Cardiac septum (tissue), 1 donor: ENCODE data around the gene STRBP. TPM values are rescaled to one million over a fixed set of nuclear protein-coding genes. Genes with fewer than 3 reads are reported as not detected.
"Not testable (repeated sequence)": the region's sequence is repeated elsewhere in the genome, so short reads cannot be mapped to it uniquely, and the experiment has no call there.

Experiments
- DNase-seq: peaks from one replicate; pipeline ENCODE4 v3.0.0-alpha.2; 2020; ENCODE audit warnings: low spot score
- intact Hi-C: fragments of 100-400 bp; cut with DNase I; formaldehyde crosslinking; loops from one replicate; pipeline ENCODE4 v1.14.0; 2022
- total RNA-seq: library from RNA; stranded (reverse); fragmentation: NEBNext Ultra II Directional; extraction: Animal tissue kit (Norgen Biotek cat#: 25700); gene quantifications from one replicate; pipeline ENCODE4 v1.2.1, GENCODE V29; 2021
- donor health status: DM: no; HTN: no; CAD: no.

The STRBP gene
- total RNA-seq, 1 donor from 2014 or later, result 16.1 TPM

DNA sequence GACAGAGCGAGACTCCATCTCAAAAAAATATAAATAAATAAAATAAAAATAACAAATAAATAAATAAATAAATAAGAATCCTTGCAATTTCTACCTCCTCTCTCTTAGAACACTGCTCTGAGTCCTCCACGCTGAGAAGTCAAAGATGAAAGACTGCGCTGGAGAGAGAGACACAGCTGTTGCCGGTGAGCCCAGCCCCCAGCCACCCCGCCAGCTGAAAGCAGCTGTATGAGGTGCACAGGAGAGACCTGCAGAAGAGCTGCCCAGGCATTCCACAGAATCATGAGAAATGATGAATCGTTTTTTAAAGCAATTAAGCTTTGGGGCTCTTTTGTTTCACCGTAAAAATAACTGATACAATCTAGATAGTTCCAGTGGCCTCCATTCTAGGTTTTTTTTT is 16.3 kb upstream of the STRBP start:
- intact Hi-C loops, result loop anchor here (5.0 kb wide), 1 partner anchor 58 kb away; no protein-coding TSS in a partner anchor

DNA sequence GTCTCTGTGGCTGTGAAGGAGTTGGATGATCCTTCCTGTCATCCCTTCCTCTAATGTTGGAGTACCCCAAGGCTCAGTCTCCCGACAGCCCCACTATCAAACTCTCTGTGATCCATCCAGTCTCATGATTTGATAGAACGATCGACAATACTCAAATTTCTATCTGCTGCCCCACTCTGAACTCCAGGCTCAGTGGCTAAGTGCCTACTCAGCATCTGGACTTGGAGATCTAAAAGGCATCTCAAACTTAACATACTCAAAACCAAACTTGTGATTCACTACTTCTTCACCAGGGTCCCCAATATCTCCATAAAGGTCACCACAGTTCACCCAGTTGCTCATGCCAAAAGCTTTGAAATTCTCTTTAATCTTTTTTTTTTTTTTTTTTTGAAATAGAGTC is 15.1 kb upstream of the STRBP start:
- intact Hi-C loops, result loop anchor here (2.0 to 5.0 kb wide), 2 partner anchors 15 to 59 kb away; no protein-coding TSS in a partner anchor

More for the DNA sequence above, 16.3 kb upstream of the STRBP start:
- no peak for DNase-seq

DNA sequence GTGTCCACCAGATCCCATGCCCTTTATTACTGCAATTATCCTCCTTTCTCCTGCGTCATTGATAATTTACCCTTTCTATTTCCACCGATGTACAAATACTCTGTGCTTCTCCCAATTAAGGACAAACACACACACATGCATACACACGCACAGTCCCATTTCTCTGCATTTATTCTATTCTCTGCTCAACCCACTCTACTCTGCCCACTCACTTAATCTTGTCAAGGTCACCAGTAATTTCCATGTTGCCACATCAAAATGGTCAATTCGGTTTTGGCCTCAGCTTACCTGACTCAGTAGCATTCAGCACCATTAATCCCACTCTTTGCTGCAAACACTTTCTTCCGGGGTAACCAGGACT is 14.6 kb upstream of the STRBP start:
- intact Hi-C loops, result loop anchor here (2.0 to 5.0 kb wide), 2 partner anchors 16 to 59 kb away; no protein-coding TSS in a partner anchor

More for the DNA sequence above, 15.1 kb upstream of the STRBP start:
- DNase-seq, result no peak

DNA sequence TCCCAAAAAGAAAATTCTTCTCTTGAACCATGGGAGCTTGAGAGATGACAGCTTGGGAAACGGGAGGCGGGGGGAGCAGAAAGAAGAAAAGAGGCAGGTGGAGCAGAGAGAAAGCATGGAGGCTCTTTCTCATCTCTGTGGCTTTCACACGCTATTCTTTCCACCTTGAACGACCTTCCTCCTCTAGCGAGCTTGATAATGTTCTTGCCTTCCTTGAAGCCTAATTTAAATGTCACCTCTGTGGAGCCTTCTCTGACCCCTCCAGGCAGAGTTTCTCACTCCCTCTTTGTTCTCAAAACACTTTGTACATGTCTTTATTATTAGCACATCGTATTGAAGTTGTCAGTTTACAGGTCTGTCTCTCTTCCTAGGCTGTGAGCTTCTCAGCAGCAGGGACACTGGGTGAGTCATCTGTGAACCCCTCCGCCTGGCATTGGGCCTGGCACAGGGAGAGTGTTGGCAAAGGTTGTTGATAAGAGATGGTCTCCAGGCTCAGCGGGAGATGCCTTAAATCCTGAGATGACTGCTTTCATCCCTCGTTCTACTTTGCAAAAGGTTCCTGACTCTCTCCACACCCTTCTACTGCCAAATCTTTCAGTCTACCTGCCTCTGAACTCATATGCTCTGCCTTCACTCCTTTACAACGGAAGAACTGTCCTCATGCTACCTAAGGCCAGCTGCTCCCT is 14.1 kb upstream of the STRBP start:
- intact Hi-C loops, result loop anchor here (2.0 to 5.0 kb wide), 2 partner anchors 16 to 60 kb away; no protein-coding TSS in a partner anchor
- DNase-seq, result peak; percentile 87

More for the DNA sequence above, 14.6 kb upstream of the STRBP start:
- no peak for DNase-seq

DNA sequence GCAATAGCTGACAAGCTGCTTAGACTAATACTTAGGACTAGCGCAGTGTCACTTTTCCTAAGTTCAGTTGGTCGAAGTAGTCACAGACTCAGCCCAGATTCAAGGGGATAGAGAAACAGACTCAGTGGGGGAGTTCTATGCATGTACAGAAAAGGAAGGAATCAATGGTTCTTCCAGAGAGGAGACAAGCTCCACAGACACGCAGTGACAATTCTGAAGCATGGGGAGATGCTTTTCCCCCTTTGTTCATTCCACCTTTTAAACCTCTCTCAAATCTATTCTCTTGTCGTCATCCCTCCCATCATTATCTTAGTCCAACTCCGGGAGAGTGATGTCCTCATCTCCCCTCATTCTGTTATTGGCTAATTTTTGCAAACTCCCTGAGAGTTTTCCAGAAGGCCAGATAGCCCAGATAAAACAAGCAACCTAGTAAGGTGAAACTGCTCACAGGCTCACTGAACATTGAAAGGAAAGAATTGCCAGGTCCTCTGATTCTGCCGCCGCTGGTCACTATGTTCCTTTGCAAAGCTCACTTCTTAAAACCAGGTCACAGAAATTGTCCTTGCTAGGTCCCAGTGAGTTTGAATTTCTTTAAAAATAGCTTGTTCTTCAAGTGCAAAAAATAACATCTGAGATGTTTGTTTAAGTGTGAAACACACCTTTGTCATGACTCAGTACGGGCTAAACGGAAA is 13.4 kb upstream of the STRBP start:
- no peak for DNase-seq
- intact Hi-C loops, result loop anchor here (2.0 to 5.0 kb wide), 2 partner anchors 17 to 60 kb away; no protein-coding TSS in a partner anchor

DNA sequence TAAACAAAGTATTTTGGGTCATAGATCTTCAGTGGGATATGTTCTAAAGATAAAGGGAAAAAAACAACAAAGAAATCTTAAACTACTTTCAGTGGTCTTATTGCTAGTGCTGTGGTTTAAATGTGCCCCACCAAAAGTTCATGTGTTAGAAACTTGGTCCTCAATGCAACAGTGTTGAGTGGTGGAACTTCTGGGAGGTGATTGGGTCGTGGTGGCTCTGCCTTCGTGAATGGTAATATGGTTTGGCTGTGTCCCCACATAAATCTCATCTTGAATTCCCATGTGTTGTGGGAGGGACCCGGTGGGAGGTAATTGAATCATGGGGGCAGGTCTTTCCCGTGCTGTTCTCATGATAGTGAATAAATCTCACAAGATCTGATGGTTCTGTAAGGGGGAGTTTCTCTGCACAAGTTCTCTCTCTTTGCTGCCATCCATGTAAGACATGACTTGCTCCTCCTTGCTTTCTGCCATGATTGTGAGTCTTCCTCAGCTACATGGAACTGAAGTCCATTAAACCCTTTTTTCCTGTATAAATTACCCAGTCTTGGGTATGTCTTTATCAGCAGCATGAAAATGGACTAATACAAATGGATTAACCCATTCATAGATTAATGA is 10.6 kb upstream of the STRBP start:
- intact Hi-C loops, DNase-seq: not testable (repeated sequence)

DNA sequence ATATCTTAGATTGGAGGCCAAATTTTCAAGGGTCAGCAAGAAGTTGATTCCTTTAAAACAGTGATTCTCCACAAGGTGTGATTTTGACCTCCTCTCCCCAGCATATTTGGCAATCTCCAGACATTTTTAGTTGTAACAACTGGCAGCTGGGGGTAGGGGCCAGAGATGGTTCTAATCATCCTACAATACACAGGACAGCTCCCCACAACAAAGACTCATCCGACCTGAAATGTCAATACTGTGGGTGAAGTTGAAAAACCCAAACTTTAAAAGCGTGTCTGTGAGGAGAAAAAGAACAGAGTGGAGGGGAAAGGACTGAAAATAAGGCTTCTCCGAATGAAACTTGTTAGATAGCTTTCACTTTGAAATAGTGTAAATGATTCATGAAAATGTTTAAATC is 10.0 kb upstream of the STRBP start:
- no peak for DNase-seq
- intact Hi-C loops, result no loop called here

DNA sequence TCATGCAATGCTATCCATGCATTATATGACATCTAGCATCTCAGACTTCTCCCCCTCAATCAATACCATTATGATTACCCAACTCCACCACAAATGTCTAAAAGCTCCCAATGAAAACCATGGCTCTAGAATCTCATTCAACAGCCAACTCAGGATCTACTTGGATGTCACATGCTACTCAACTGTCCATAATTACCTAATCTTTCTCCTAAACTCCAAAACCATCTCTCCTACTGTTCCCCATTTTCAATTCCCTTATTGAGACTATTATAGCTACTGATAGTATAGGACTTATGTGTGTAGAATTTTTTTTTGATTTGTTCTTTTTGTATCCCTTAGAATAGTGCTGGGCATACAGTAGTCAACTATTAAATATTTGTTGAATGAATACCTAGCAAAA is 8.2 kb upstream of the STRBP start:
- DNase-seq, result no peak

DNA sequence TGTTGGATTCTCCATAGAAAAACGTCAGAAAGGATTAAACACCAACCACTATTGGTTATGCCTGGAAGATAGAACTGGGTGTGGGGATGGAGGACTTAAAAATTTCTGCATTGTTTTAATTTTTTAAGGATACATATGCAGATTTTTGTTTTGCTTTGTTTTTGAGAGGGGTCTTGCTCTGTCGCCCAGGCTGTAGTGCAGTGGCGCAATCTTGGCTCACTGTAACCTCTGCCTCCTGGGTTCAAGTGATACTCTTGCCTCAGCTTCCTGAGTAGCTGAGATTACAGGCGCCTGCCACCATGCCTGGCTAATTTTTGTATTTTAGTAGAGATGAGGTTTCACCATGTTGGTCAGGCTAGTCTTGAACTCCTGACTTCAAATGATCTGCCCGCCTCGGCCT is 2.7 kb upstream of the STRBP start:
- intact Hi-C loops, result not testable (repeated sequence)

More for the DNA sequence above, 8.2 kb upstream of the STRBP start:
- intact Hi-C loops, result no loop called here

DNA sequence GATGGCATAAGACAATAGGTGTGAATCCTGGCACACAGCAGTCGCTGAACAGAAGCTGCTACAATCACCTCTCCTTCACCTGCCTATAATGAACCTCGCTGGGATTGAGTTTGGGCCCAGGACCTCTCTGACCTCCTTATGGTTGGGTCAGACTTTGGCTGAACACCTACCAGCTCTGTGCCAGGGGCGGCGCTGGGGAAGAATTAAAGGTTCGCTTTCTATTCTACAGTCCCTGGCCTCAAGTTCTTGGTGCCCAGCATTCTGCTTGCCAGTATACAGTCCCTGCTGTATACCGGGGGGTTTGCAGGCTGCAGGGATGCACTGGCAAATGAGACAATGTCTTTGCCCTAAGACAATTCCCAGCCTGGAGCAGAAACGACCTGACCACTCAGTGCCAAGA is 895 bp upstream of the STRBP start:
- DNase-seq, result no peak
- intact Hi-C loops, result loop anchor here (5.0 kb wide), 1 partner anchor 73 kb away; no protein-coding TSS in a partner anchor

More for the DNA sequence above, 2.7 kb upstream of the STRBP start:
- DNase-seq, result not testable (repeated sequence)

DNA sequence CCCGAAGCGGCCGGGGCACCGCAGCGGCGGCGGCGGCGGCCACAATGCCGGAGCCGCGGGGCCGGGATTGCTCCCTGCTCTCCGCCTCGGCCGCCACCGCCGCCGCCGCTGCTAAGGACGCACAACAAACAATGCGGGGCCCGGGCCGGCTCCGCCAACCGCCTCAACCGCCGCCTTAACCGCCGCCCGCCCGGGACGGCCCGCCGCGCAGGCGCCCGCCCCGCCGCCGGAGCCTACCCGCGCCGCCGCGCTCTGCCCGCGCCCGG is 254 bp downstream of the STRBP start:
- intact Hi-C loops, result loop anchor here (5.0 kb wide), 1 partner anchor 74 kb away; no protein-coding TSS in a partner anchor

DNA sequence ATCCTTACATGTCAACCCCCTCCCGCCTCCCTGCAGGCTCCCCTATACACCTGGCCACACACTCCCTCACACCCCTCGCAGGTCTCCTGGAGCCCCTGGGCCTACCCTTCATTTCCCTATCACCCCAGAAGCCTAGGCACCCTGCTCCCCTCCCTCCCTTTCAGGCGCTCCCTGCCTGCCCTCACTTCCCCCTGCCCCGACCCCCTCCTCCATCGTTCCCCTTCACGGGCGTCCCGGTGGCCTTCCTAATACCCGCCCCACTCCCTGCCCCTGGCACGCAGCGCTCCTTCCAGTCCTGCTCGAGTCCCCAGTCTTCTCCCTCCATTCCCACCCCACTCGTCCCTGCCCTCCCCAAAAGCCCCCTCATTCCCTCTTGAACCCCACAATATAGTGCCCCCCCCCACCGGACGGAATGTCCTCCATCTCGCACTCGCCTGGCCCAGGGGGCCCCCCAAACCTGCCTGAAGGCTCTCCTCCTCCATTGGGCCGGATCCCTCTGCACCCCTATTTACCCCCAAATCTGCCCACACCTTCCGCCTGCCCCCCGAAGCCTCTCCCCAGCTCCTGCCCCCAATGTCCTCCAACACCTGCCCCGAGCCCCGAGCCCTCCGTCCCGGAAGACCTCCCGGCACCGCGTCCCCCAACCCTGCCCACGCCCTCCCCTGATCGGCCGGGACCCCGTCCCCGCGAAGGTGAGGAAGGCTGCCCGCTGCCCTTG is 746 bp downstream of the STRBP start:
- intact Hi-C loops, result loop anchor here (5.0 kb wide), 1 partner anchor 75 kb away; no protein-coding TSS in a partner anchor
- DNase-seq, result no peak

More for the DNA sequence above, 254 bp downstream of the STRBP start:
- DNase-seq, result no peak

DNA sequence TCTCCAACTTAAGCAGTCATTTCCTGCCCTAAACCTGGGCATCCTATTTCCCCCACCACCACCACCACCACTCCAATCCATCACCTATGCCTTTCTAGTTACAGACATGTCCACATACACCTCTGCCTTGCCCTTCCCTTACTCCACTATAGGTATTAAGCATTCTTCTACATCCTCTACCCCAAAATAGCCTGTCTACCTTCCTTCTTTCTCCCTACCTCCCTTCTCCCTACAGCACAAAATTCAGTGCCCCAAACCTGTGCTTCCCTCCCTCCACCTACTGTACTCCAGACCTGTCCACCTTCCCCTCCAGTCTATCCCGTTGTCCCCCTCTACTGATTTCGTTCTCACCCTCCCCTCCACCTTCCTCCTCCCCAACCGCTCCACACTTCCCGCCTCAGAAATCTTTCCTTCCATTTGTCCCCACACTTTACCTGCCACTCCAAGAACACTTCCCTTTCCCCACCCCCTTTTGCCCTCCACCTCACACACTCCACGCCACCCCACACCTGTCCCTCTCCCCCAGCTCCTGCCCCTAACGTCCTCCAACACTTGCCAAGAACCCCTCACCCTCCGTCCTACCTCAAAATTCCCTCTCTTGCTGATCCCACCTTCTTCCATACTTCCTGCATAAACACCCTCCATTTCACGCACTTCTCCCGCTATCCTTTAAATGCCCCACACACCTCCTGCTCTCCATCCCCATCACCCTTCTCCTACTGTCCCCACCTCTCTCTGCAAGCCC is 1.6 kb downstream of the STRBP start:
- intact Hi-C loops, result loop anchor here (5.0 kb wide), 1 partner anchor 75 kb away; no protein-coding TSS in a partner anchor

DNA sequence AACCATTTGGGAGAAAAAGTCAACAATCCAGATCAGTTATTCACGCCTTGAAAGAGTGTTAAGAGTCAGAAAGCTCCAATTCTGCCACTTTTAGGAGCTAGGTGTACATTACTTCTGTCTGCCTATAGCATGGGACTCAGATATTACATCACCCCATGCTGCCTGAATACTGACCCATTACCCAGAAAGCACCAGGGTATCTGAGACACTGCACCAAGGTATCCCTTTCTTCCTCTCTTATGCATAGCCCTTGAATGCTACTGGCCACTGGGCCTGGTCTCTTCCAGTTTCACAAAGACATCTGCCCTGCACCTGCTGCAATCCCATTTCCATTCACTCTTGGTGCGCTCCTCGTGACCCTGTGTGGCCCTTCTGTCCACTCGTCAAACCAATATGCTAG is 2.6 kb downstream of the STRBP start:
- DNase-seq, result no peak
- intact Hi-C loops, result loop anchor here (5.0 kb wide), 1 partner anchor 76 kb away; no protein-coding TSS in a partner anchor

More for the DNA sequence above, 1.6 kb downstream of the STRBP start:
- no peak for DNase-seq

DNA sequence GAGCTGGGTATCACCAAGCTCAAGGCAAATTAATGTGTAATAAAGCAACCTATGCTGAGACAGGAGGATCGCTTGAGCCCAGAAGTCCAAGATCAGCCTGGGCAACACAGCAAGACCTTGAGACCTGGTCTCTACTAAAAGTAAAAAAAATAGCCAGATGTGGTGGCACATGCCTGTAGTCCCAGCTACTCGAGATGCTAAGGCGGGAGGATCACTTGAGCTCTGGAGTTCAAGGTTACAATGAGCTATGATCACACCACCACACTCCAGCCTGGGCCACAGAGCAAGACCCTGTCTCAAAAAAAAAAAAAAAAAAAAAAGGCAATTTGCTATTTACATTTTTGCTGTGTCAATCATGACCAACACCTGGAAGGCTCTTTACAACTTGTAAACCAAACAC is 5.2 kb downstream of the STRBP start:
- intact Hi-C loops, result no loop called here
- DNase-seq, result no peak

DNA sequence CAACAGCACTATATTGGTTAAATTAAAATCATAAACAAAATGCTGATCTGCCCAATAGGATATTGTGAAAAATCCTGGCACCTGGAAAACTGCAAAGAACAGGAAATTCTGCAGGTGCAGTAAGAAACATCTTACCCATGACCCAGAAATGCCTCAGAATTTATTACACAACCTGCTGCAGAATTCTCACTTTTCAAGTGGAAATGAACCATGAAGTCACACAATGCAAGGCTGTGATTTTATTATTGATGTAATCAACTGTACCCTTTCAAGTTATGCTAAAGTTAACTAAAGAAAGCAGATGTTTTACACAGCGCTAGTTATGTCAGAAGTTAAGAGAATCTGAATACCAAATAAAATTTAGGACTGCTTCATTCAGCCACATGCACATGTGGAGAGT is 6.0 kb downstream of the STRBP start:
- no peak for DNase-seq
- intact Hi-C loops, result no loop called here

DNA sequence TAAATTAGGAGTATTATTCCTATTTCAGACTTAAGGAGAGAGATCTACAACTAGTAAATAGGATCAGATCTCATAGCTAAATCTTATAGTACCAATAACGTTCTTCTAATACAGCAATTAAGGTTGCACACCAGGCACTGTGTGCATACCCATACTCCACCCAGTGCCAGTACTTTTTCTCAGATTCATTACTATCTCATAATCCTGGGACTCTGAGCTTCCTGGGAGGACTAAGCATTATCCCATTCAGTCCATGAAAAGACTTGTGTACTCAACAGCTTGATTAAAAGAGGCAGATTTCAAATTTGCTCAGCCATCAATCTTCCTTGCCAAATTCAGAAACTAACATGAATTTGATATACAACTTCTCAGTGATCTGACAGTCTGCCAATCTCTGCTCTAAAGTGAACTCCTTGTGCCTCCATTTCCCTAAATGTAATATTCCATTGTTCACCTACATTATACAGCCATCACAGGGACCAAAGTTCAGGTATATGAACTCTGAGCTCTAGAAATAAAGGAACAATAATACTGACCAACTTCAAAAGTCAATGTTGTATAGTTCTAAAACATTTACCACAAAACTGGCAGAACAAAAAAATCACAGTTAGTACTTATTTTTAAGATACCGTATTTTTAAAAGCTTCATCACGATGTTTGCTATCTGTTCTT is 7.2 kb downstream of the STRBP start:
- intact Hi-C loops, result no loop called here

DNA sequence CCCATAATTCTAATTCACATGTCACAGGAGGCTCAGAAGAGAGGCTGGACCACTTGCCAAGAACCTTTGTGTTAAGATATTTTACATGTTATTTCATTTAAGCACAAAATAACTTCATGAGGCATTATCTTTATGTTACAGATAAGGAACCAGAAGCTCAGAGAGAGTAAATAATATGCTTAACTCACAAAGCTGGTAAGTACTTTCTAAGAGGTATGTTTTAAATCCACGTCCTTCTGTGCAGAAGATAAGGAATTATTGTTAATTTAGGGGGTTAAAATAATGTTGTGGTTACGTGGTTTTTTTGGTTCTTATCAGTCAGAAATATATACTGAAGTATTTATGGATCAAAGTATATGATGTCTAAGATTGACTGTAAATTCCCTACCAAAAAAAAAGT is 8.0 kb downstream of the STRBP start:
- intact Hi-C loops, result no loop called here
- DNase-seq, result no peak

More for the DNA sequence above, 7.2 kb downstream of the STRBP start:
- no peak for DNase-seq
